Activated CD4-positive, alpha-beta T cell treated with anti-CD3 and anti-CD28 coated beads, Interleukin-2, amount 50 U/mL, for 48 hours (primary cell): ENCODE measurements around the gene AP2A2.

Source experiments
- DNase-seq, 2 experiments: peaks; one replicate each; pipeline ENCODE4 v3.0.0-alpha.2; 2020

Gene AP2A2

DNA sequence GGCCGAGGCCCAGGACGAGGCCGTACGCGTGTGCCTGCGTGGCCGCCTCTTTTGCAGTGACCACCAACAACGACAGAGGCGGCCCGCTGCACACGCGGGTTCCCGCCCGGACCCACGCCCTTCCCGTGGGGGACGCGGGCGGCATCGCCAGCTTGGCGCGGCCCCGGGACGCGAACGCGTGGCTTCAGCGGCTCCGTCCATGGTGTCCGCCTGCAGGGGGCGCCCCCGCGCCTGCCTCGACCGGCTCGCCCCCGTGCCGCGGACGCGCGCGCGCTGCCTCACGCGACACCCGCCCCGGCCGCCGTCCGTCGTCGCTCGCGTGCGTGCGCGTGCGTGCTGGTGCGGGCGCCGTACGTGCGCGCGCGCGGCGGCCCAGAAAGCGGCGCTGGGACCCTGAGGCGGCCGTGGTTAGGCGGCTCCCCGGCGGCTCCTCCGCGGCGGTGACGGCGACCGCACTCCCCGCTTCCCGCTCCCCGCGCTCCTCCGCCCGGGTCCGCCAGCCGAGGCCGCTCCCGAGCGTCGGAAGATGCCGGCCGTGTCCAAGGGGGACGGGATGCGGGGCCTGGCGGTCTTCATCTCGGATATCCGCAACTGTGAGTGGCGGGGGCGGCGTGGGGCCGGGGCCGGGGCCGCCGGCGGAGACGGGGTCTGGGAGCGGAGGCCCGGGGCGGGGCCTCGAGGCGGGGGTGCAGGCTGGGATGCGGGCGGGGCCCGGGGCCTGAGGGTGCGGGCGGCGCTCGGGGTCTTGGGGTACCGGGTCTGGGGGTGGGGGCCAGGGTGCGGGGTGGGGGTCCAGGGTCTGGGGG, at the start of gene AP2A2:
AP2A2 (plus strand) TSS at position 375 of the 806 bp plus-strand sequence; CDS start at position 527, 152 bp downstream.
- peak; percentile 90 to 91 for DNase-seq

DNA sequence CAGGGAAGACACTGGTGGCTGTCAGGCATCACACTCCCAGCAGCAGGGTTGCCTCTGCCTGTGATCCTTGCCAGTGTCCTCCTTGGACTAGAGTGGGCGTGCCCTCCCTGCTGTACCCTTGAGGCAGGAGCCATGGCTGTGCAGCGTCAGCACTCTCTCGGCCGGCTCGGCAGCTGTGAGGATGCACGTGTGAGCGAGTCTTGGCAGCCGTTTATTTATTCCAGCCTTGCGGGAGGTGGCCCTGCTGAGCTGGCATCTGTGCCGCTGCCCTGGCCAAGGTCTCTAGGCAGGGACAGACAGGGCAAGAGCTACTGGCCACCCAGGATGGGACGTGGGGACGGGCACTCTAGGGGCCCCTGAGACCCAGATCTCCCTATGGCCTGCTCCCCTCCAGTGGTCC, 49.1 kb upstream of the AP2A2 start:
- DNase-seq: no peak

DNA sequence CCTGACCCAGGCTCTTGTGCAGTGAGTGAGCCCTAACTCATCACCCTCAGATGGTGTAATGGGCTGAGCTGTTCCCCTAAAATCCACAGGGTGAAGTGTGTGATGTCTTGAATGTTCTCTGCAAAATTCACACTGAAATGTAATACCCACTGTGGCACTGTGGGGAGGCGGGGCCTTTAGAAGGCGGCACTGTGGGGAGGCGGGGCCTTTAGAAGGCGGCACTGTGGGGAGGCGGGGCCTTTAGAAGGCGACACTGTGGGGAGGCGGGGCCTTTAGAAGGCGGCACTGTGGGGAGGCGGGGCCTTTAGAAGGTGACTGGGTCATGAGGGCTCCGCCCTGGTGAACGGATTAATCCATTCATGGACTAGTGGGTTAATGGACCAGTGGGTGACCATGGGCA, 48.1 kb upstream of the AP2A2 start:
- DNase-seq: peak; percentile 38 to 46

DNA sequence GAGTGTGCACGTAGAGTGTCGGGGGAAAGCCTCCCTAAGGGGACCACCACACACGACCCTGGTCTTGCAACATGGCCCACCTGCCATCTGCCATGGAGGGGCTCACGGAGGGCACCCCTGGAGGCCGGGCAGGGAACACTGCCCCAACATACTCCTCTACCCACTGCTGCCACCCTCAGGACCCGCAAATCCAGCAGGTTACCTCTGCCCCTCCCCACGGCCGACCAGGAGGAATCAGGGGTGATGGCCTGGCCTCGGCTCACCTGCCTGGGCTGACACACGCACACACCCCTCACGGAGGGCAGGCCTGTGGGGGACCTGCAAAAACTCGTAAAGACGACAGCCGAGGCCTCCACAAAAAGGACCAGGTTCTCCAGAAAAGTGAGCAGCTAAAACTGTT, 45.2 kb upstream of the AP2A2 start:
- no peak for DNase-seq

DNA sequence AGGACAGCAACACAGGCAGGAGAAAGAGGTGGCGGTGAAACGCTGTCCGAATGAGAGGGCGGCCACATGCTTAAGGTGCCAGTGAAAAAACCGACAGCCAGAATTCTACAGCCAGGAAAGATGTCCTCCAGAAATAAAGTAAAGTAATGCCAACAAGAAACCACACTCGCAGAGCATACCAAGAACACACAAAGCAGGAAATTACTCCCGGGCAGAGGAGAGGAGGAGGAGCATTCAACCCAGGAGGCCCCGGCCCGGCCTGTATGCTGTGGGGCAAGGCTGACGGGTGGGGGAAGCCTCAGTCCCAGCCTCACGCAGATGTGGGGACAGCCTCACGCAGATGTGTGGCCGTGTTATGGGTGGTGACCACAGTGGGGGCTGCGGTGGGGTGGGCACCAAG, 43.1 kb upstream of the AP2A2 start:
- DNase-seq: no peak

DNA sequence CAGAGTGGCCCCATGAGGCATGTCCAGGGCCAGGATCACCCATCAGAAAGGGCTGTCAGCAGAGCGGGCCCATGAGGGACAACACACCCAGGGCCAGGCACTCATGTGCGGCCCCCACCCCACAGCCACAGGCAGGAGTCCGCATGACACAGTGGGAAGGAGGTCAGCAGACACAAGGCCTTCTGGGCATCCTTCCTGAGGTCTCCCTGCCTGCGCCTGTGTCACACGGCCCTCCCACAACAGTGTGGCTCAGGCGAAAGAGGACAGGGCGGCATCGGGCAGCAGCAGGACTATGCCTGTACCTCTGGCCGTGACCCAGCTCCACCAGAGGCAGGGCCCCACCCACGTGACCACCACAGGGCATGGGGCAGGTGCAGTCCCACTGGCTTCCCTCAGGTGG, 42.1 kb upstream of the AP2A2 start:
- DNase-seq: no peak

DNA sequence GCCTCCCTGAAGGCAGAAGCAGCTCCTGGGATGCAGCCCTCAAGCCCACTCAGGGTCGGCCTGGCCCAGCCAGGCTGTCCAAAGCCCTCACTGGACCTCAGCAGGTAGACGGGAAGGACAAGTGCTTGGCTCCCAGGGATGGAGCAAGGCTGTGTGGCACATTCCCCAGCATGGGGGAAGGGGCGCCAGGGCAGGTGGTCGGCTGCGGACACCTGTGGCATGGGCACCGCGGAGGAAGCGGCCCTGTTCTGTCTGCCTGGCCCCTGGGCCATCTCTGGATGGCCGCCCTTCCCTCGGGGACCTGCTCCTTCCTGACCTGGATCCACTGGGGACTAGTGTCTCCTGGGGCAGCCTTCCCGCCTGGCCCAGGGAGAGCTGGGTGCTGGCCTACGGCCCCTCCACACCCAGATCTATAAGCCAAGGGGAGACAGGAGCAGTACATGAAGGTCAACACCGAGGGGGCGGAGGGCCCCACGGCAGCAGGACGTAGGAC, 41.0 kb upstream of the AP2A2 start:
- DNase-seq: no peak

DNA sequence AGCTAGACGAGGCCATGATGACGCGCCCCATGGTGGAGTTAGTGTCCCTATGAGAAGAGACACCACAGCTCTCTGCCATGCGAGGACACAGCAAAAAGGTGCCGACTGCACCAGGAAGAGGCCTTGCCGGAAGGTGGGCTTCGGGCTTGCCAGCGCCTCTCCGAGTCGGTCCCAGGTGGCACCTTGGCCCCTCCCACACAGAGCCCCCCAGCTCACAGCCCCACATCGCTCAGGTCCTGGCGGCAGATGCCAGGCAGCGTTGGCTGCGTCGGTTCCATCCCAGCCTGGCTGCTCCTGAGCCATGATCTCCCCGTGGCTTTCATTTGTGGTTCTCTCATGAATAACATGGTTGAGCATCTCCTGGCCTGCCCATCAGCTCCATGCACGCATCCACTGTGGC, 39.1 kb upstream of the AP2A2 start:
- no peak for DNase-seq

DNA sequence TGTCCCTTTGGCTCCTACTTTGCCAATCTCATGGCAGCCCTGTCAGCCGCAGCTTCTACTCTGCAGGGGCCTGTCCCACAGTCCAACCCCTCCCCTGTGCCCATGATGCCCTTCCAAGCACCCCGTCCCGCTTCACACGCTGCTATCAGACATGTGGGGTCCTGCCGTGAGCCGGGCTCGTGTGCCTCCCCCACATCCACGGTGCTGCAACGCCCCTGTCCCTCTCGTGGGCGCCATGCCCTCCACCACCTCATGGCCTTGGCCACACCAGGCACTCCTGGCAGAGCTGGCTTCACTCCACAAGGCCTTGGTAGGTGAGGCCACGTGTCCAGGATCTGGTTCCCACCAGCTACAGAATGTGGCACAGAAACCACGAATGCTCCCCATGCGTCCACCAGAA, 38.1 kb upstream of the AP2A2 start:
- no peak for DNase-seq

DNA sequence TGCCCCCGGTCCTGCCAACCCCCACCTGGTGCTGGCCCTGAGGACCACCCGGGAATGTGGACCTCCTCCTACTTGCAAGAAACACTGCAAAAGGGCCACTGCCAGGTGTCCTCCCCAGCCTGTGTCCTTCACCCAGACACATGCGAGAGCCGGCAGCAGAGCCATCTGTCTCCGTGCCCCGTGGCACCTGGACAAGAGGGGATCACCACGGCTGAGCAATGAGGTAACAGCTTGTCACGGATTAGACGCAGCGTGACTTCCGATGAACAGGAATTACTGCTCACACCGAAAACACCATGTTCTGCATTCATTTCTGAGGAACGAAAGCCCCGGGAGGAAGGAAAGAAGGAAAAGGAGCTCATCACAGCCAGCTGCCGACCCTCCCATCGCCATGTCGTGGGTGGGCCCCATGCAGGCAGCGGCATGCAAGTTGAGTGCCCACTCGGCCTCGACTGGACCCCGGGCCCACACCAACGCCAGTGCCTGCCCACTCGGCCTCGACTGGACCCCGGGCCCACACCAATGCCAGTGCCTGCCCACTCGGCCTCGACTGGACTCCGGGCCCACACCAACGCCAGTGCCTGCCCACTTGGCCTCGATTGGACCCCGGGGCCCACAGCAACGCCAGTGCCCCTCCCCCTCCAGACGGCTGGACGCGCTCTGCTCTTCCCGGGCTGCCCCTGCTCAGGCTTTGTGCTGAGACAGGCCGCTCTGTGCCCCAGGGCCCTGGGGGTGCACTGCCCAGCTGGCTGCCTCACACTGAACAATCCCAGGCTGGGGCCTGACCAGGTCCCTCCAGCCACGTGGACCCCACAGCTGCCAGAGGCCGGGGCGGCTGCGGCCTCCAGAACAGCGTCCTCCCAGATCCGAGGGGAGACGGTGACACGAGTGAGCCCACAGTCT, 37.1 kb upstream of the AP2A2 start:
- DNase-seq: no peak

DNA sequence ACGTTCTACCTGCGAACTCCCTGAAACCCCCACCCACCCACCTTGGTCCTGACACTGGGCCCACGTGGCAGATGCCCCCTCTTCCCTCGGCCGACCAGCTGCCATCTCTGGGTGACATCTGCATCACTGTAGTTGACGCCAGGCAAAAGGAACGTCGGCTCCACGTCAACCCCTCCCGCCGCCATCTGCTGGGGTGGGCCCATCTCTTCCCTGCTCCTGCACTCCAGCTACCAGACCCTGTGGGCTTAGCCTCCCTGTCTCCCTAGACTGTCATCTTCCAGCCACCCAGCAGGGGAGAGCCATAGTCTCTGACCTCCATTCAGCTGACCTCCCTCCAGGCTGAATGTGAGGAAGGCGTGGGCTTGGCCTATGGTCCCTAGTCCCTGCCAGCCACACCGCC, 36.4 kb upstream of the AP2A2 start:
- no peak for DNase-seq

DNA sequence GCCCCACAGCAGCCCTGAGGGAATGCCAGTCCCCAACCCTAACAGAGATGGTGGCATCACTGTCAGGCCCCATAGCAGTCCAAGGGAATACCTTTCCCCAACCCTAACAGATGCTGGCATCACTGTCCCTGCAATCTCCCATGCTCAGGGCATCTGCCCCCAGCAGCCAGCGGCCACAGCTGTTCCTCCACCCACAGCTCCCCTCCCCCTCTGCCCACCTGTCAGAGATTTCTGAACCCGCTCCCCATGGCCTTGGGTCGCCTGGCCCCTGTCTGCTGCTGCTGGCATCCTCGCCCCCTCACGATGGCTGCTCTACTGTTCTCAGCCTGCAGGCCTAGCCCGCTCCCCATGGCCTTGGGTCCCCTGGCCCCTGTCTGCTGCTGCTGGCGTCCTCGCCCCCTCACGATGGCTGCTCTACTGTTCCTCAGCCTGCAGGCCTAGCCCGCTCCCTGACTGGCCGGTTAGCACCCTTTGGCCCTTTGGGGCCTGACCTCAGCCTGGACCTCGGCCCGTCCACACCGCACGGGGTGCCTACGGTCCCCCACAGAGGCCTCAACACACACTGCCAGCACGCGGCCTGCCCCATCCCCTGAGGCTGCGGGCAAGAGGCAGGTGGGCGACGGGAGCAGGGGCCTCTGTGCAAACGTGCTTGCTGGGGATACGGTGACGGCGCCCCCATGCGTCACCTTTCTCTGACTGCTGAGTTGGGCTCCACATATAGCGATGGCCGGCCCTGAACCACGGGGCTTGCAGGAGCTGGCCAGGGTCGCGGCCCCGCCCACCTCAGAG, 35.8 kb upstream of the AP2A2 start:
- DNase-seq: no peak

DNA sequence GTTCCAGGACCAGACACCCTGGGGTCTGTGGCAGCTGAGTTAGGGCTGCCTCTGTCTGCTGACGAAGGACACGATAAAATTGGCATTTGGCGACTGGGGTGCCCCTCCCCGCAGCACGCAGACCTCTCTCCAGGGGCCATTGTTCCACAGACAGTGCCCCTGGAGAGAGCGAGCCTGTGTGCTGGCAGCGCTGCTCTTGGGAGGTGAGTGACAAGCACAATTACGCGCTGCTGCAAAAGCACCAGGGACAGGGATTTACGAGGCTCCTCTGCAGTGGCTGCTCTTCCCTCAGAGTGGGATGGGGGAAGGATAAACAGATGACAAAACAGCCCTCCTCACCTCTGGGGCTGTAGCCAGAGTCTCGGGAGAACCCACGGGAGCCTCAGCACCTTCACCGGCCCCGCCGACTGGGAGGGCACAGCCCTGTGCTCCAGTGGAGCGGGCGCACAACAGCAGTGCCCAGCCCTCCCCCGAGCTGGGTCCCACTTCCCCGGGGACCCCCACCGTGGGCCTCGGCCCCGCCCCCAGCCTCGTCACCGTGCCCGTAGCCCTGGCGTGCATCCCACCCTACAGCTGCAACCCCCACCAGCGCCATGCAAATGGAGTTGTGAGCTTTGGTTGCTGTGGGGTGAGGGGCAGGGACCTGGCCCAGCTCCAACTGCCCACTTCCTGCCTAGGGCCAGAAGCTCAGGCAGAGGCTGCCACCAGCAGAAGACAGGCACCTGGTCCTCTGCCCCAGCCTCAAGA, 34.7 kb upstream of the AP2A2 start:
- no peak for DNase-seq

DNA sequence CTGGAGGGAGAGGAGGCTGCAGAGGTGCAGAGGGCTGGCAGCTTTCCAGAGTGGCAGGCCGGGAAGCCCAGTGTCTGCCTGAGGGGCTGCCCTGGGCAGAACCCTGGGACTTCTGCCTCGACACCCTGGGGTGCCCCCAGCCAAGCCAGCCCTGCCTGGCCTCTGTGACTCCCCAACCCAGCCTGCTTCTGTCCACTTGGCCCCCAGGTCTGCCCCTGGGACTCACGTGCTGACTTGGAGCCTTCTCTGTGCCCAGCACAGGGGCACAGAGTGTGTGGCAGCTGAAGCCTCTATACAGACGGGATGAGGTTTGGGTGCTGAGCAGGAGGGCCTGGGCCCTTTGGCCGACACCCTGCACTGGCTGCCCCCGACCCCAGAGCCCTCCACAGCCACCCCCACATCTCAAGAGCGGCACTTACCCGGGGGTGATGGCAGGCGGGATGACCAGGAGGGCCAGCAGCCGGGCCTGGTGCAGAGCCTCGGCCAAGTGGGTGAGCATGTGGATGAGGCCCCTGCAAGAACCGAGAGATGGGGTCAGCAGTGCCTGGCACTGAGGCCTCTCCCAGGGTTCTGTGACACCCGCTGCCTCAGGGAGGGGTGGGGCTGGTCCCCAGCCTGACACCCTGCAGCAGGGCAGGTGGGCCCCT, 32.5 kb upstream of the AP2A2 start:
- no peak for DNase-seq

DNA sequence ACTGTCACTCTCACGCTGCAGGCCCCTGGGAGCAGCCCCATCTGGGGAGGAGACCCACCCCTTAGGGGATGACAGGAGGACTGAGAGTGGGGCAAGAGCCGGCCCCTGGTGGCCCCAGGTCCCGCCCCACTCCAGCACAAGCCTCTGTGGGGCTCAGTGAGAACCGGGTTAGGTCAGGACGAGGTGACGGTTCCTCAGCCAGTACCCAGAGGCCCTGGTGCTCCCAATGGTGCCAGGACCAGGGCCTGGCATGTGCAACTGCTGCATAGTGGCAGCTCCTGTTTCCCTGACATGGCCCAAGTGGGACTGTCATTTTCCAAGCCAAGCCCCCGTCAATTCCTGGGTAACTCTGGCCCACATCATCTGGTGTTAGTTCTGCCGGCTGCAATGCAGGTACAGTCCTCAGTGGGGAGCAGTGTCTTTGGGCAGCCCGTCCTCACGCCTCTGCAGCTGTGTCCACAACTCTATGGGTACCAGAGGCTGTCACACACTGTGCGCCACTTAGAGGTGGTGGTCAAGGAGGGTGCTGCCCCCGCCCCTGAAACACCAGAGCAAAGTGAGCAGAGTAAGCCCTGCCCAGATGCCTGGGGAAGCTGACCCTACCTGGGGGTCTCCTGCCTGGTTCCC, 31.0 kb upstream of the AP2A2 start:
- DNase-seq: no peak

DNA sequence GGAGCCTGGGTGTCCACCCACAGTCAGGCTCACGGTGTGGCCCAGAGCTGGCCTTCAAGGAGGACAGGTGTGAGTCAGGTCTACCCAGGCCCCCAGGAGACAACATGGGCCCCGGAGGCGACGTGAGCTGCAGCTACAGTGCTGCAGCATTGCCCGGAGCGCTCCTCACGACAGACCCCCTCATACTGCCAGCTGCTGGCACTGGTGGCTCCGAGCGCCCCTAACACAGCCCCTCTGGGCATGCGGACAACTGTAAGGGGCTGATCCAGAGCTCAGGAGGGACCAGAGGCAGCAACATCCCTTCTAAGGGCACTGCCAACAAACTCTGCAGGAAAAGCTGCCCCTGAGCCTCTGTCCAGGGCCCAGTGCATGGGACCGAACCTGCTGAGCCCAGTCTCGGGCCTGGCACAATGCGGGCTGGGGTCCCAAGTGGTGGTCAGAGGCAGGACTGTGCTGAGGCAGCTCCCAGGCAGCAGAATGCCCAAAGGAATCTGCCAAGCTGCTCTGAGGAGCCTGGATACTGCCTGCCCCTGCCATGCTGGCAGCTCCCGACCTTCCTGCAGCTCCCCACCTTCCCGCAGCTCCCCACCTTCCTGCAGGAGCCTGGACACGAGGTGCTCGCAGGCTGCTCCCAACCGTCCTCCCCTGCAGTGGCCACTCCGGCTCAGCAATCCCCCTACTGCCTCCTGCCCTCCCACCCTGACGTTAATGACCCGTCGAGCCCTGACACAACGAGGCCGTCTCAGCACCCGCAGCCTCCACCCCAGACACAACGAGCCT, 30.1 kb upstream of the AP2A2 start:
- no peak for DNase-seq

DNA sequence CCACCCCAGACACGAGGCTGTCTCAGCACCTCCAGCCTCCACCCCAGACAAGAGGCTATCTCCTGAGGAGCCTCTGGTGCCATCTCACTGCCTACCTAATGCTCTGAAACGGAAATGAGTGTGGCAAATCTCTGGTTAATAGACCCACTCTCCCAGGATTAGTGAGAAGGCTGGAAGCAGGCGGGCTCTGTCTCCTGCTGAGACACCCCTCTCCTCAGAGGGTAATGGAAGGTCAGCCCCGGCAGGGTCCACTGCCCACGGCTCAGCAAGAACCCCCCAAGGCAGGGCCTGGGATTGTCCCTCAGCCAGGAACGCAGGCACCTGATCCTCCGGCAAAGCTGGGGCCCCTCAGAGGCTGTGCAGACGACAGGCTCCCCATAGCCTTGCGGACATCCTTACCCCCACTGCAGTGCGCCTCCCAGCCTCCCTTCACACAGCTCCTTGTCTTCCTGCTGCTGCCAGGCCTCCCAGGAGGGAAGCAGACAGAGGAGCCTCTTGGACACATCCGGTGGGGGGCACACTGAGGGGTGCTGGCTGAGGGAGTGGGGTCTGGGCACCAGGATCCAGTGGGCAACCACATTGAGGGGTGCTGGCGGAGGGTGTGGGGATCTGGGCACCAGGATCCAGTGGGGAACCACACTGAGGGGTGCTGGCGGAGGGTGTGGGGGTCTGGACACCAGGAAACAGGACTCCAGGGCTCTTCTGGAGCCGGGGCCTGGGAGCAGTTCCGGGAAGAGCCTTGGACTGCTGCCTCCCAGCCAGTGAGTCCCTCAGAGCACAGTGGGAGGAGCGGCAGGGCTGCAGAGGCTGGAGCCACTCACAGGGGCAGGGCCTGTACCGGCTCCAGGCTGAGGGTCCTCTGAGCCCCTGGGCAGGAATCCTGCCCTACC, 28.2 kb upstream of the AP2A2 start:
- no peak for DNase-seq

DNA sequence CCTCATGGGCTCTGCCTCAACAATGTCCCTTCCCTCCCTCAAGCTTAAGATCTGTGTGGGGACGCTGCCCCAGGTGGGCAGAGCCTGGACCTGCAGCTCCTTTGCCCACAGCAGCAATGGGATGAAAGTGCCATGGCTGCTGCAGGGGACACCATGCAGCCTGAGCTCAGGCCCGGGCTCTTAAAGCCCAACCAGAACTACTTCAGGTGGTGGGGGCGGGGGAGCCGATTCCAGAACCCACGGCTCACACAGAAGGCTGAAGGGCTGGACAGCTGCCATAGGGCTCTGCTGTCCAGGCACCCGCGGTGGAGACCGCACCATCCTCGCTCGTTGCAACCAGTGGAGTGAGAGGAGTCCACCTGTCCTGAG, 27.5 kb upstream of the AP2A2 start:
- peak in 1 of 2 experiments; percentile 7 for DNase-seq

DNA sequence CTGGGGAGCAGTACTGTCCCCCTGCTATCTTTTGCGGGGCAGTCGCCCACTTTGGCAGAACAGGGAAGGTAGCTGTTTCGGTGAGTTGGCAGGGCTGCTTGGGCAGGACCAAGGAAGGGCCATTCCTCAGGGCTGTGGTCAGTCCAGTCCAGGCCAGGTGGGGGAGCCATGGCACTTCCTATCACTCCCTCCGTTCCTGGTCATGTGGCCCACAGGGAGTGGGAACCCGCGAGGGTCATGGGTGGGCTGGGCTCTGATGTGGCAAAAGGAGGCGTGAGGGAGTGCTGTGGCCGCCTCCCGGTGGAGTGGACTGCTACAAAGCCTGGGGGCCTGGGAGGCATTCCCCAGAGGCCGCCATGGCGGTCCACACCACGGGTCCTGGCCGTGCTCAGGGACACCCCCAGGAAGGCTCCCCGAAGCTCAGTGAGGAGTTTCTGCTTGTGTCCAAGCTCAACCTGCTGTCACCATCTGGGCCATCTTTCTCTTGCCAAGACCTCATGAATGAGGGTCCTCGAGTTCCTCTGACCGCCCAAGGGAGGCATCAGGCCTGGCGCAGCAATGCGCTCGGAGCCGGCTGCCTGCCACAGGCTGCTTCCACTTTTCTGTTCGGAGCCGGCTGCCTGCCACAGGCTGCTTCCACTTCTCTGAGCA, 27.0 kb upstream of the AP2A2 start:
- no peak for DNase-seq
